GM18951 (cell line): Measurements from ENCODE around the gene BBS9.

Experiments
- POLR2A ChIP-seq: IDR thresholded peaks from 4 replicates; pipeline ENCODE4 v1.6.1; 2011; ENCODE audit warnings: mild to moderate bottlenecking; ENCODE audit not compliant: insufficient read length, insufficient read depth; ENCODE audit errors: extremely low read depth
- in situ Hi-C: fragments of 300-500 bp; cut with MboI; formaldehyde crosslinking; loops from one replicate; pipeline ENCODE4 v1.12.0; 2022; ENCODE audit warnings: low sequenced_read_pairs, mixed read lengths, inconsistent platforms; ENCODE audit not compliant: unreplicated experiment

Gene BBS9

GRCh38 chr7:33107136-33108066, 22.0 kb upstream of the BBS9 start:
- TF ChIP-seq POLR2A, result no peak
- in situ Hi-C loops, result no loop called here

- in situ Hi-C loops, result no loop called here
- TF ChIP-seq POLR2A, result no peak
Measured at GRCh38 chr7:33108554-33109004, 20.8 kb upstream of the BBS9 start.

- in situ Hi-C loops, result no loop called here
- peak; percentile 84 for TF ChIP-seq POLR2A
Measured at GRCh38 chr7:33109005-33109757, 20.2 kb upstream of the BBS9 start, which contains the start of gene RP9. Gene RP9 (minus strand): TSS chr7:33109404. CDS start chr7:33109372, 32 bp downstream.

- no peak for TF ChIP-seq POLR2A
- in situ Hi-C loops, result no loop called here
Measured at GRCh38 chr7:33109758-33110238, 19.6 kb upstream of the BBS9 start.

- no peak for TF ChIP-seq POLR2A
- in situ Hi-C loops, result no loop called here
Measured at GRCh38 chr7:33111614-33112013, 17.8 kb upstream of the BBS9 start.

- no peak for TF ChIP-seq POLR2A
Measured at GRCh38 chr7:33114976-33115375, 14.4 kb upstream of the BBS9 start.

GRCh38 chr7:33118383-33118782, 11.0 kb upstream of the BBS9 start:
- TF ChIP-seq POLR2A, result no peak
- in situ Hi-C loops, result no loop called here

More at GRCh38 chr7:33114976-33115375, 14.4 kb upstream of the BBS9 start:
- in situ Hi-C loops, result no loop called here

GRCh38 chr7:33127085-33127484, 2.3 kb upstream of the BBS9 start:
- no peak for TF ChIP-seq POLR2A
- in situ Hi-C loops, result no loop called here

GRCh38 chr7:33128631-33128989, 754 bp upstream of the BBS9 start:
- in situ Hi-C loops, result no loop called here

GRCh38 chr7:33129806-33130153, 416 bp downstream of the BBS9 start:
- in situ Hi-C loops, result no loop called here

More at GRCh38 chr7:33128631-33128989, 754 bp upstream of the BBS9 start:
- TF ChIP-seq POLR2A, result no peak

GRCh38 chr7:33130184-33130583, 820 bp downstream of the BBS9 start:
- no peak for TF ChIP-seq POLR2A
- in situ Hi-C loops, result no loop called here

More at GRCh38 chr7:33129806-33130153, 416 bp downstream of the BBS9 start:
- TF ChIP-seq POLR2A, result no peak

GRCh38 chr7:33137103-33137502, 7.7 kb downstream of the BBS9 start:
- in situ Hi-C loops, result no loop called here
- no peak for TF ChIP-seq POLR2A

- TF ChIP-seq POLR2A, result no peak
- in situ Hi-C loops, result no loop called here
Measured at GRCh38 chr7:33142585-33142984, 13.2 kb downstream of the BBS9 start.
